HG03135 (cell line): ENCODE data around the gene CDS1.
"Not testable (repeated sequence)": the region's sequence is repeated elsewhere in the genome, so short reads cannot be mapped to it uniquely, and the experiment has no call there.

Source experiments
- ATAC-seq: cut with Tn5 transposase; IDR thresholded peaks from one replicate; pipeline ENCODE4 v1.9.1; 2021; ENCODE audit warnings: mild to moderate bottlenecking, moderate library complexity; ENCODE audit not compliant: unreplicated experiment

CDS1 gene

DNA sequence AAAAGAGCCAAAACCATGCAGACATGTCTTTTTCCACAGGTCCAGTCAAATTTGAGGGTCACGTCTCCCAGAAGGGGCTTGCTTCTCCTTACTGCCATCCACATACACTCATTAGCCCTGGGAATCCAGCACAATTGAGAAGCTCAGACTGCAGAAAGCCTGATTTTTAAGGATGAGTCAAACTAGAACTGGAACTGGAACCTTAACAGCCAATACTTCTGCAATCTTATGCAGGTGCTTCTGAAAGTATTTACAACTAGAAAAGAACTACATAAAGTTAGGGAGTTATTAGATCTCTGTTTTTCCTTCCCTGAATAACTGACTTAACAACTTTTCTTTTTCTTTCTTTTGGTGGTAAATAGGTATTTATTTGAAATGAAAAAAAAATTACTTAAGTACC is 86.3 kb downstream of the CDS1 start:
- no peak for ATAC-seq

DNA sequence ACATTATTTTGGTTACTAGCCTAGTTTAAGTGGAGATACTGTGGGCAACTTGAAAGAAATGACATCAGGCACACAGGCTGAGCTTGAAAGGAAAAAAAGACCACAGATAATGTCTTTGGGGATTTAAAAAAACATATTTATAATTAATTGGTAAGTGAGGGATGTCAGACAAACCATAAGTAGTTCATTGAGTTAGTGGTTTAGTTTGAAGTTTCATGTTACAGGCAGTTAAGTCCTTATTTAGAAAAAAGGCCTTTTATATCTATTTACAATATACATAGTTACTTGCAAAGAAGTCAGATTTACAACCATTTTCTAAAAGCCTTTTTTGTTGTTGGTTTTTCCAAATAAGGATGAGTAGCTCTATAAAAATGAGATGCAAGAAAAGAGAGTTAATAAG is 89.2 kb downstream of the CDS1 start:
- ATAC-seq = no peak

DNA sequence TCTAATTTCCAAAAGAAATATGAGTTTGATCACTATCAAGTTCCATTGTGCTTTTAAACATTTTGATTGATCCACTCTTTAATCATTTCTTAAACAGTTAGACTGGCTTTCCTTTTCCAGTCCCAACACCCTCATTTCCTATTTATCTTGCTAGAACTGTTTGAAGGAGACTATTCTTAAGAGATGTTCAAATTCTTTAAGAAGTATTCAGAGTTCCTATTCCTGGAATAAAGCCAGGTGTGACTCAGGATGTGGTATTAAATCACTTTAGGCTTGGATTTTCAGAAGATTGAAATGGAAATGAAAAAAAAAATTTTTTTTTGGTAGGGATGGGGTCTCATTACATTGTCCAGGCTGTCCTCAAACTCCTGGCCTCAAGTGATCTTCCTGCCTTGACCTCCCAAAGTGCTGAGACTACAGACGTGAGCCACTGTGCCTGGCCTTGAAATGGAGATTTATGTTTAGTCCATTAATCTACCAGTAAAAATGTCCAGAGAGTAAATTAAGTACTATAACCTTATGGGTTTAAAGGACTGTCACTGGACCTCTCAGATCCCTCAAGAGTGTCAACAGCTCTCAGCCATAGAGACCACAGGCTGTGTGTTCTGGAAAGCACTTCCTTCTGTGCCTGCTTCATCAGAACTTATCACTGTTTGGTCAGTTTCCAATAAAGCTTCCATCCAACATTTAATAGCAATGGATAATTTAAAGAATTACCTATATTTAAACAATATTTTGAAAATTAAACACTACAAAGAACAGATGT is 90.7 kb downstream of the CDS1 start:
- ATAC-seq = no peak

DNA sequence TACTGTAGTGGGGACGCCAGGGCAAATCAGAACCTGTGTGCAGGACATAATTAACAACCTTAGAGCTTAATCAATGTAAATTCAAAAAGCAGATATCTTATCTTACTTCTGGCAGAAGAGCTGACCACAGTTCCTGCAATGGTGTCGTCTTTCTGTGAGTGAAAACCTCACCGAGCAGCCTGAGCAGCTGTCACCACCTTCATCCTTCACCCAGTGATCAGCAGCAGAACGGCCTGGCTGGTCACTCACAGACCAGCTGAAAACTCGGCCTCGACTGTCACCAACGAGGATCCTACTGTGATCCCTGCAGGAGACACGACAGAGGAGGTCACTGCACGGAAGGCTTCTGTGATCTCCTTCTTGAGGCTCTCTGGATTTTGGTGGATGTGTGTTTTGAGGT is 94.2 kb downstream of the CDS1 start:
- no peak for ATAC-seq

DNA sequence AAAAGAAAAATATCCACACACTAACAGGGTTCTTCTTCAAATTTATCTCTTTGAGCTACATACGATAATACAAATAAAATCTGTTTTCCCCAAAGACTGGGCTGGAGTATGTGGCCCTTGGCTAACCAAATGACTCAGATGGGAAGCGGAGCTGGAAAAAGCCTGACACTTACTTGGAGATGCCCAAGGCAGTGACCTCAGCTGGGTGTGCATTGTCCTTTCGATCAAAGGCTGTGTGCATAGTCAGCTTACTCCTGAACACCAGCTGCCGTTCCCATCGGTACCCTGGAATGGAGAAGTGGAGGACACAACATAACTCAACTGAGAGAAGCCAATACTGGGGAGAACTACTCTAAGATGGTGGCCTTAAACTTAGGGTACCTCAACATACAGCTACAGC is 95.1 kb downstream of the CDS1 start:
- no peak for ATAC-seq

DNA sequence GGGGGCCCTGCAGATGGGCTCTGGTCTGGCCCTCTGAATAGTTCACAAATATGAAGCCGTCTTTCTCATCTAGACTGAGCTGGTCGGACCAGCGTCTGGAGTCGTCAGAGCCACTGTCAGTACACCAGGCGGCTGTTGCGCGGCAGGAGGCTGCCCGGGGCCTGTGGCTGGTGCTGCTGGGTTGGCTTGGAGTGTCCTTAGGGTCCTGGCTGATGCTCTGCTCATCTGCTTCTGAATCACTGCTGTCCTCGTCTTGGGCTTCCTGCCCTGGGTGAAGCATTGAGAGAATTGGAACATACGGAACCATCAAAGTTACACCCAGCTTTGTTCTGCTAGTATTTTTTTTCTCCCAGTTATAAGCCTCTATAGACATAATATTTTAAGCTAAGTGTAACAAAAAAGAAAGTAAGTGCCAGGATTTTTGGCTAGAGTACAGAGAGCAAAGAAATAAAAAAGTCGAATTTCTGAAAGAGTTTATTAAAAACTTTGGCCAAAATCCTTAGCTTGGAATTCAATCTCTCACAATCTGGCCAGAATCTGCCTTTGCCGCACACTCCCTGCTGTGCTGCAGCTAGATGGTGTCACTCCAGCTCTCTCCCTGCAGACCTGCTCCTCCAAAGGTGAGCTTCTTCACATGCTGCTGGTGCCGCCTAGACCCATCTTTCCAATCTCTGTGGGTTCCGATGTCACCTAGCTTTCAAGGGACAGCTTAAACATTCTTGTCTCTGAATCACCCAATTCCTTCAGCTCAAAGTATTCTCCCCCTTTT is 96.2 kb downstream of the CDS1 start:
- ATAC-seq = no peak

DNA sequence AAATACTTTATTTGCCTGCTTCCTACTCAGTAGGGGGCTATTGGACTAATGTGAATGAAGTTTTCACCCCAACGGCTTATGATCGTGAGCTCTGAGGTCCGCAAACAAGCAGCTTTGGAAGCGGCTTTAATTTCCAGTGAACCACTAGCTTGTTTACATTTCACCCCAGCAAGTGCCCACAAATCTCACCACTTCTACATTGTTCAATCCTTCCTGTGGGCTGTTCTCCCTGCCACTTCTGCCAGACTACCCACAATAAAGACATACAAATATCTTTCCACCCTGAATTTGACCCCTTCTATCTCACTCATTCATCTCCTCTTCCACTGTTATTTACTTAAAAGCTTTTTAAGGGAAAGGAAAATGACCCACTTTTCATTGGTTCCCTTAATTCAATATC is 98.0 kb downstream of the CDS1 start:
- ATAC-seq = no peak

DNA sequence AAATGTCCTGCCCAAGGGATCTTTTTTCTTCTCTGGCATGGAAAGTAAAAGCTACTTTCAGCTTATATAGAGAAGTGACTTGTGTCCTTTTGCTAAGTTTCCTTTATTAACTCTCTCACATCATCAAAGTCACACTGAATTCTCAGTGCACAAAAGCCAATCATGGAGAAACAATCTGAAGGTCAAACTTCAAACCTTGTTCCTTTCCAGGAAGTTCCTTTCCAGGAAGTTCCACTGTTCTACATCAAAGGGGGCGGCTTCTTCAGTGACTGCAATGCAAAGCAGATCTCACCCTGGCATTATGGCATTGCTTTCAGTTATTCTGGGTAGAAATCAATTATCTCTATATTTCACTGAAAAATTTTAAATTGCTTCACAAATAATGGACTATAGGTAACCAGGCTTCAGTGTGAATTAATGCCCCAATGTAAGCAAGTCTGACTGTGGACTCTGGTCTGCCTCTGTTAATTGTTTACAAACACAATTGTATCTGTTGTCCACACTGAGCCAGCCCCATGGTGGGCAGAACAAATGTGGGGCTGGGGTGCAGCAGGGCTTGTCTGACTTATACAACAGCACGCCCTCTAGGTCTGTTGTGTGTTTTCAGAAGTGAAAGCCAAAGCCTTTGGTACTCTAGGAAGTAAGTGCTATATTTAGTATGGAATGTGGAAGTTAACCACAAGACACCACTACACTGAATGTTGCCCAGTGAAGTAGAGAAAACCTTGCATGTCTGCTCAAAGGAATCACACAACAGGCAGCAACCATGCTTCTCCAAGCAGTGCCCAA is 98.8 kb downstream of the CDS1 start:
- no peak for ATAC-seq

DNA sequence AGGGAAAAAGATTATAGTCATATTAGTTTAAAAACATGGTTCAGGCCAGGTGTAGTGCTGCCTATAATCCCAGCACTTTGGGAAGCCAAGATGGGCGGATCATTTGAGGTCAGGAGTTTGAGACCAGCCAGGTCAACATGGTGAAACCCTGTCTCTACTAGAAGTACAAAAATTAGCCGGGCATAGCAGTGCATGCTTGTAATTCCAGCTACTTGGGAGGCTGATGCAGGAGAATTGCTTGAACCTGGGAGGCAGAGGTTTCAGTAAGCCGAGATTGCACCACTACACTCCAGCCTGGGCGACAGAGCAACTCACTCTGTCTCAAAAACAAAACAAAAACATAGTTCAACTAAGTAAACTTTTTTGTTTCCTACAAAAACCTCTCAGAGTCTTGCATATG is 99.7 kb downstream of the CDS1 start:
- ATAC-seq = not testable (repeated sequence)

DNA sequence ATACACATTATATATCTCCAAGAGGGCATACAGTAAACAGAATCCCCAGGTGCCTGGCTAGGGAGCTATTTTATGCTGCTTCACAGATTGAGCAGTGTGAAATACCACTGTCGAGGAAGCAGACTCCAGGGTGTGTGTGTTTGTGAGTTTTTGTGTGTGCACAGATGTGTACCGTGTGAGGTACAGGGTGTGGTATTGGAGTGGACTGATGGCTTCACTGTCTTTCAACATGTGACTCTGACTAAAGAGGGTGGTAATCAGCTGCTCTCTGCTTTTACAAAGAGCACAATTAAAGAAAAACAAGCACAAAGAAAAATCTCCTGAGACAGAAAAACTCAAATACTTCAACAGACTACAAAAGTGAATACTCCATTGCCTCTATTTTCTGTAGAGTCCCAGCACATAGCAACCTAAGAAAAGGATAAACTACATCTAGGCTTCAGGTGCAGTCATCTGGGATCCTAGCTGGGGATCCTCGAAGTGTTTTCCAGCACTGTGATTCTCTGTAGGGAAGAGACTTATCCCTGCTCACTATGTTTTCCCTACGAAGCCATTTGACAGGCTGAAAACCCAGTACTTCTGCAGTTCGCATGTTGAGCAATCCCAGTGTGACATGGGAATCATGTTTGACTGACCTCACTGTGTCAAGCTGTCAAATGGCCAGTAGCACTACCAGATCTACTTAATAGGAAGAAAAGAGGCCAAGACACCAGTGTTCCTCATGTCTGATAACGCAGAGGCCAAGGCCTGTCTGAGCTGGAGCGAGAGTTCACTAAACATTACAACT is 100.3 kb downstream of the CDS1 start:
- ATAC-seq = no peak

DNA sequence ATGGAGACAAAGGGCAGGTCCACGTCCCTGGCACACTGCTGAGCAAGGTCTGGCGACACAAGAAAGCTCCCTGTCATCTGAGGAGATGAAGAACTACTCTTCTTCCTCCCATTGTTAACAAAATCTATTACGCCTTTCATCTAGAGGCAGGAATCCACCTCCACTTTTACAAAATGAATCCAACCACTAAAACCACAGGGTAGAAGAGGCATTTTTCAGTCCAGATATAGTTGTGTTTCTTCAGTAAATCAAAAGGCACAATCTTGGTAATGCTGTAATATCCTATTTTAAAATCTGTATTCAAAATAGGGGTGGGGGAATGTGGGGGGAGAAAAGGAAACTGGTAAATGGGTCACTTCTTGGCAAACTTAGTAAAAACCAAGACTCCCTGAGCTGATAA is 101.4 kb downstream of the CDS1 start:
- ATAC-seq = no peak

DNA sequence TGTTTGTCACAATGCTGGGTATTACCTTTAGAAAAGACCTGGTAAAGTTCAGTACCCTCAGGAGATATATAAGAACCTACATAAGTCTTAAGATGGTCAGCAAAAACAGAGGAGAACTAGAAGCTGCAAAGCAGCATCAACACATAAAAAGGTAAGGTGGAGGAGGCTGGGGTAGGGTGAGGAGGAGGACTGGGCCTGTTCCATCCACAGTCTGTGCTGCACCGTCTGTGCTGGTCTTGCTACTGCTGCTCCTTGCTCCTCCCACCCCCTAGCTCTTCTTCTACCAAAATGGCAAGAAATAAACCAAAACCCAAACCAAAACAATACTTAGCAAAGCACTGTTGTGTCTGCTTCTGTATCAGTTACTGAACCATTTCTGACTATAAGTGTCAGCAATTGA is 102.2 kb downstream of the CDS1 start:
- ATAC-seq = no peak

DNA sequence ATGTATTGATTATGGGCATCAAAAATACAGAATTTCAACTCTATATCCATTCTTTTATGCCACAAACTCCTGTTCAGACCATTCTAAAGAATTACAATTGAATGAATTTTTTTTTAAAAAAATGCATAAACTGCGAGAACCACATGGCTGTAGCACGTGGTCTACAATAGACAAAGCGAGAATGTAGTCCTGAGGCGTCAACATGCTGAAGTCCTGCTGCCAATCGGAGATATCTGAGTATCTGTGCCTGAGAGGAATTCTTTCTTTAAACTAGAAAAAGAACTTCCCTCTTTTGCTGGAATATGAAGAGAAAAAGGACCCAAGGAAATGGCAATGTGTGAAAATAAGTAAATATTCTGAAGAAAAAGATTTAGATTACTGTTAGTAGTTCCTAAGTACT is 105.7 kb downstream of the CDS1 start:
- no peak for ATAC-seq

DNA sequence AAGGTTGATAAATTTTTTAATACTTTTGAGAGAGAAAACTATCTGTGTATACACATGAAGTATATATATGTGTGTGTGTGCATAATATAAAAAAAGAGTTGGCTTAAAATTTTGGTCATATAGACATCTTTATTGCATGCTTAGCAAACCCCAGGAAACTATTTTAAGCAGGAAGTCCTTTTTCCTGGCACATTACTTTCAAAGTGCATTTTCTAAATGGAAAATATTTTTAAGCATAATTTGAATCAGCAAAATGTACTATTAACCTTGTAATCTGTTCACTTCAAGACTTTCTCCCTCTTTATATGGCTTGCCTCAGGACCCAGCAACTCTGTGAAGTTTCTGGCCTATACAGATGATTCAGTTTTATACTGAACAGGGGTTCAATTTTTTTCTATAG is 106.3 kb downstream of the CDS1 start:
- no peak for ATAC-seq

DNA sequence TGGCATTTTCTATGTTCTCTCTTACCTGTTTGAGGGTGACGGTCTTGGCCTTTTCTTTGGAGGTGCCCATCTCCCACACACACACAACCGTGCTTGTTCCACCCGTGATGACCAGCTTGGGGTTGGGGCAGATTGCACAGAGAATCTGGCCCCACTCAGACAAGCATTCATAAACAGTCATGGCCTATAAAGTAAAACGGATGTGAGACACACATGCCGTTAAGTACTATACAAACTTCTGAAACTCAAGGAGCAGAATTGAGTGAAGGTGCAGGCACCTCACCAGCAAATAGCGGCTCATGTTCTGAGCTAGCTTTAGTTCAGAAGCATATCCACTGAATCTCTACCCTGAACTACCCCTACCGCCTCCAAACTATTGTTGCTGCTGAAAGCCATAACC is 107.6 kb downstream of the CDS1 start:
- no peak for ATAC-seq

DNA sequence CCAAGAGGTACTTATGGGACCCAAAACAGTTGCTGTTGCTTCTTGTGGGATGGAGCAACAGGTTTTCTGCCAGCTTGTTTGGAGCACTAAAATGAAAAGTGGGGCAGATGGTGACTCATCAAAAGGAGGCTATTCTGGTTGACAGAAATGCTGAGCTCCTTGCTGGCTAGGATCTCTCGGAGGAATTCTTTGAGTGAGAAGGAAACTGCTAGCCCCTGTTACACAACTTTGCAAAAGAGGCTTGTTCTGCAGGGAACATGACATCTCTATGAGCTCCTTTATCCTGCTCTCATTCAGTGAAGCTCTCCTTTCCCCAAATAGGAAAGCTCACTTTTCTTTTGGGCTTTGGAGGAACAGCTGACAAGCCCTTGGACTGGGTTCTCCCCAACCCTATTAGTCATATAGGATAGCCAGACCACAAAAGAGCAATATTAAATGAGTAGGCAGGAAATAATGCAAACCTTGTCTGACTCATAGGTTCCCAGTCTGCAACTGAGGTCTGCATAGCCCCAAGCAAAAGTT is 108.3 kb downstream of the CDS1 start:
- no peak for ATAC-seq

DNA sequence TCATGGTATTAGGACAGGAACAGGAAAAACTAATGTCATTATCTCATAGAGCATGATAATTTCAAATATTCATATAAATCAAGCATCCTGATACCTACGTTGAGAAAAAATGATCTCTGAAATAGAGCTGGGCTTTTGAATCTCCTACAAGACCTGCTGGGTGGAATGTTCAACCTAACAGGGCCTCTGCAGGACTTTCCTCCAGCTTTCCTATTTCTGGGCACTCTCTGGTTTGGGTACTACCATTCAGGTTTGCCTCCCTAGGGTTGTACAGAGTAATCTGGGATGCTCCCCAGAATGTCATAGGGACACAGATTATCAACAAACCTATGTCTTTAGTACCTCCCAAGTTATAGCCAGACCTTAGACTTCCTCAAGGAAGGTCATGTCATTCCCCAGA is 108.9 kb downstream of the CDS1 start:
- ATAC-seq = no peak

DNA sequence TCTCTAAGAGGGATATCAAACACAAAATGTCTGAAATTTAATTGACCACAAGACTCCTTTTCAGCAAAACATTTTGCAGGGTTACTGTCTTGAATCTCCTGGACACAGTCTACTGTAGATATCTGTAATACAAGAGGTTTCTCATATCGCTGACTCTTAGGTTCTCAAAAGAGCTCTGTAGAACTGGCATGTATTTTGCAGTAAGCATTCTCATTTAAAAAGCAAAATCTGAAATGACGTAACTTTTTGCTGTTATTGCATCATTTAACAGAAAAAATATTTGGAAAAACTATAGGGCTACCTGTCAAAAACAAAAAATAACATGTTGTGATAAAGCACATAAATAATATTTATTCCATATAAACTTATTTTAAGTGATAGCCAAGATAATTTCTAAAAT is 114.2 kb downstream of the CDS1 start:
- ATAC-seq = no peak

DNA sequence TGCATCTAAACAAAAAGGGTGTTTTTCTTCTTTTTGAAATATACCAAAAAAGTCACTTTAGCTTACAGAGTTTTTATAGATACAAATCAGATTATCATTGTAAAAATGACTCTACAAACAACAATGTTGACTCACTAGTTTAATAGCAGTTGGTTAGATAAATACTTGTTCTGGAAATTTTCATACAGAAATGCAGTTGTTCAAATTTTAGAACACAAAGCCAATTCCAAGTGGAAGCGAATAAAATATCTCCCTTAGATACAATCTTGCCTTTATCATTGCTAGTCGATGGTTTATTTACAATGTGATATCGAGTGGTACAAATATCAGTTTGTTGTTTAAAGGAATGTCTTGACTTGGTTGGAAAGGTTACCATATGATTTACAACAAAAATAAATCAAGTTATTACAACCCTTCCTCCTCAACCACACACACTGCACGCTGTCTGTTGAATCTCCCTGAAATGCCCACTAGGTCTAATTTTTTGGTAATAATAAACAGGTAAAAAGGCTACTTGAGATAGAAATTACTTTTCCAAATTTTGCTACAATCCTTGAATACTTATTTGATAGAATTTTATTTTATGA is 114.8 kb downstream of the CDS1 start:
- ATAC-seq = no peak

DNA sequence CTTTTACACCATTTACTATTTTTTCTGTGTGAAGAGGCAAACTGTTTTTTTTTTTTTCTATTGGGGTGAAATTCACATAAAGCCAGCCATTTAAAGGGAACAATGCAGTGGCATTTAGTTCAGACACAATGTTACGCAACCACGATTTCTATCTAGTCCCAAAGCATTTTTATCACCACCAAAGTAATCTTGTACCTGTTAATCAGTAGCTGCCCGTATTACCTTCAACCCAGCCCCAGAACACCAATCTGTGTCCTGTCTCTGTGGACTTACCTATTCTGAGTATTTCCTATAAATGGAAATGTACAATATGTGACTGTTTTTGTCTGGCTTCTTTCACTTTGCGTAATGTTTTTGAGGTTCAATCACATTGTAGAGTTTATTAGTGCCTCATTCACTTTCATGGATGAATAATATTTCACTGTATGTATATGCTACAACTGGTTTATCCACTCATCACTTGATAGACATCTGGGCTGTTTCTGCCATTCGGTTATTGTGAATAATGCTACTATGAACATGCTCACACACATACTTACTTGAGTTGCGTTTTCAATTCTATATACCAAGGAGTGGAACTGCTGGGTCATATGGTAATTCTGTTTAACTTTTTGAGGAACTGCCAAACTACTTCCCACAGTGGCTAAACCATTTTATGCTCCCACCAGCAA is 116.2 kb downstream of the CDS1 start:
- no peak for ATAC-seq
